Measurements from ENCODE around the gene PHYHD1. TPM values are rescaled to one million over a fixed set of nuclear protein-coding genes. Genes with fewer than 3 reads are reported as not detected.

The PHYHD1 gene
- total RNA-seq, 1 donor from 2014 or later: 46.1 TPM

DNA sequence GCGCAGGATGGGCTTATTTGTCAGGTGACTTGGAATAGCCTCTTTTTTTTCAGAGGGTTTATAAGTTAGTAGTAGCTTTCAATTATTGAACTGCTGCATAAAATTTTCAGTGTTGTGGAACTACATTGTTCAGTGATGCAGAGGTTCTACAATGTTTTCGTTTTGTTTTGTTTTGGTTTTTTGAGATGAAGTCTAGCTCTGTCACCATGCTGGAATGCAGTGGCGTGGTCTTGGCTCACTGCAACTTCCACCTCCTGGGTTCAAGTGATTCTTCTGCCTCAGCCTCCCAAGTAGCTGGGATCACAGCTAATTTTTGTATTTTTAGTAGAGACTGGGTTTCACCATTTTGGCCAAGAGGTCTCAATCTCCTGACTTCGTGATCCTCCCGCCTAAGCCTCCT lies 48.7 kb downstream of the PHYHD1 start:
- TF ChIP-seq, protein P1, sequence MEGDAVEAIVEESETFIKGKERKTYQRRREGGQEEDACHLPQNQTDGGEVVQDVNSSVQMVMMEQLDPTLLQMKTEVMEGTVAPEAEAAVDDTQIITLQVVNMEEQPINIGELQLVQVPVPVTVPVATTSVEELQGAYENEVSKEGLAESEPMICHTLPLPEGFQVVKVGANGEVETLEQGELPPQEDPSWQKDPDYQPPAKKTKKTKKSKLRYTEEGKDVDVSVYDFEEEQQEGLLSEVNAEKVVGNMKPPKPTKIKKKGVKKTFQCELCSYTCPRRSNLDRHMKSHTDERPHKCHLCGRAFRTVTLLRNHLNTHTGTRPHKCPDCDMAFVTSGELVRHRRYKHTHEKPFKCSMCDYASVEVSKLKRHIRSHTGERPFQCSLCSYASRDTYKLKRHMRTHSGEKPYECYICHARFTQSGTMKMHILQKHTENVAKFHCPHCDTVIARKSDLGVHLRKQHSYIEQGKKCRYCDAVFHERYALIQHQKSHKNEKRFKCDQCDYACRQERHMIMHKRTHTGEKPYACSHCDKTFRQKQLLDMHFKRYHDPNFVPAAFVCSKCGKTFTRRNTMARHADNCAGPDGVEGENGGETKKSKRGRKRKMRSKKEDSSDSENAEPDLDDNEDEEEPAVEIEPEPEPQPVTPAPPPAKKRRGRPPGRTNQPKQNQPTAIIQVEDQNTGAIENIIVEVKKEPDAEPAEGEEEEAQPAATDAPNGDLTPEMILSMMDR (IDR thresholded peaks at IDR 0.05): no peak
- Histone ChIP-seq H3K4me1 (no peaks in the 10 kb centered on the region), H3K27ac (no peak overlapping the region), H3K36me3 (peaks cover 41 to 71% of the 10 kb centered on the region in 2 donors), H3K4me3 (no peak overlapping the region), H3K9me3 (no peaks in the 10 kb centered on the region), H3K27me3 (no peaks in the 10 kb centered on the region)
- intact Hi-C loops (cut with DNase I): no loop called here
- DNase-seq (ENCODE audit: low spot score in 2 of 2): no peak

DNA sequence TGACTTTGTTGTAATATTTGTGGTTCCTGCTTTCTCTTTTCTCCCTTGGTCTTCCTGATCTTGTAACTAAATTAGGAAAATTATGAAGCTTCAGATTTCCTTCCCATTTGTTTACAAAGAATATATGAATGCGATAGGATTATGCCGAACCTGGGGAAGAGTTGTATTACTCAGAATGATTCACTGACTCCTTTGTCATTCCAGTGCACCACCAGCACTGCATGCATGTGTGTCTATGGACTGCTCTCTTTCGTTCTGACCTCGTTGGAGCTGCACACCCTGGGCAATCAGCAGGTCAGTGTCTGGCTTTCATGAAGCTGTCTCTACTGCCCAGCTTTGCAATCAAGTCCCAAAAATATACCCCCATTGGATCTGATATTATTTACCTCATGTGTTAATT lies 52.2 kb downstream of the PHYHD1 start:
- Histone ChIP-seq H3K9me3 (no peaks in the 10 kb centered on the region), H3K27ac (no peak overlapping the region), H3K27me3 (no peaks in the 10 kb centered on the region), H3K4me1 (no peaks in the 10 kb centered on the region), H3K36me3 (peaks cover 59 to 92% of the 10 kb centered on the region in 2 donors), H3K4me3 (no peak overlapping the region)
- intact Hi-C loops (cut with DNase I): no loop called here
- no peak for DNase-seq (ENCODE audit: low spot score in 2 of 2)
- TF ChIP-seq, protein P1 (IDR thresholded peaks at IDR 0.05): no peak

DNA sequence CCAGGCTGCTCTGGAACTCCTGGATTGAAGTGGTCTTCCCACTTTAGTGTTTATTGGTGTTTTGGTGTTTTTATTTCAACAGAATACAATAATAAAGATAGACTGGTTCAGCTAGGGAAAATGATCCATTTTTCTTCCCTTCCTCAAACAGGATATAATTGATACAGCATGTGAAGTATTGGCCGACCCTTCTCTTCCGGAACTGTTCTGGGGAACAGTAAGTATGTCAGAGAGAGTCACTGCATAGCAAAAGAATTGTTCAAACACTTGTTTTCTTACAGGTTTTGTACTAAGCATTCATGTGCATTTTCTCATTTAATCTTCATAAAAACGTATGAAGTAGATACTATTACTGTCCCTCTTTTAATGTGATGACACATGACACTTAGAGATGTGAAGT lies 58.3 kb downstream of the PHYHD1 start:
- H3K36me3 ChIP-seq: peaks cover 69 to 91% of the 10 kb centered on the region in 2 donors
- DNase-seq (ENCODE audit: low spot score in 2 of 2): no peak
- no peak overlapping the region for H3K27ac ChIP-seq
- TF ChIP-seq, protein P1 (IDR thresholded peaks at IDR 0.05): no peak
- H3K9me3 ChIP-seq: no peaks in the 10 kb centered on the region
- no peaks in the 10 kb centered on the region for H3K27me3 ChIP-seq
- no peaks in the 10 kb centered on the region for H3K4me1 ChIP-seq
- no peak overlapping the region for H3K4me3 ChIP-seq
- intact Hi-C loops (cut with DNase I): no loop called here

- Histone ChIP-seq H3K4me3 (no peak overlapping the region), H3K36me3 (peaks cover 72 to 86% of the 10 kb centered on the region in 2 donors), H3K27me3 (no peaks in the 10 kb centered on the region), H3K27ac (no peak overlapping the region), H3K9me3 (no peaks in the 10 kb centered on the region), H3K4me1 (peaks cover 0 to 7% of the 10 kb centered on the region in 2 donors)
- intact Hi-C loops (cut with DNase I): no loop called here
- TF ChIP-seq, protein P1 (IDR thresholded peaks at IDR 0.05): no peak
- no peak for DNase-seq (ENCODE audit: low spot score in 2 of 2)
Observed at GRCh38 chr9:128983536-128983935, 62.8 kb downstream of the PHYHD1 start.

DNA sequence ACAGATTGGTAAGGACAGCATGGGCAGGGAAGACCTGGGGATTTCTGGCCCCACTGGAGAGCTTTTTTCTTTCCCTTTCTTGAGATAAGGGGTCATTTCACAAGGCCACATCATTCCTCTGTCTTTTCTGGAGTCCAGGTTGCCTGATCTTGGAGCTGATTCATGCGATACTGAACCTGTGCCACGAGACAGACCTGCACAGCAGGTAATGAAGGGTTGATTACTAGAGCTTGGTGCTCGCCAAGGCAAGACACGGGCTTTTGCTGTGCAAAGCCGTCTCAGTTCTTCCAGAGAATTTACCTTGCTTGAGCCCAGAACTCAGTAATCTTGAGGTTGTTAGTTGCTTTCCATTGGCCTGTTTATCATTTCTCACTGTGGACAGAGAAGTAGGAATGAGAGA lies 65.9 kb downstream of the PHYHD1 start:
- Histone ChIP-seq H3K9me3 (no peaks in the 10 kb centered on the region), H3K36me3 (peaks cover 58 to 69% of the 10 kb centered on the region in 2 donors), H3K27ac (peak overlapping the region in 1 of 2 donors; percentile 4), H3K4me3 (no peak overlapping the region), H3K27me3 (no peaks in the 10 kb centered on the region), H3K4me1 (peaks cover 0 to 7% of the 10 kb centered on the region in 2 donors)
- TF ChIP-seq, protein P1 (IDR thresholded peaks at IDR 0.05): no peak
- no peak for DNase-seq (ENCODE audit: low spot score in 2 of 2)
- intact Hi-C loops (cut with DNase I): loop anchor here (2.0 kb wide), 1 partner anchor 20 kb away; no protein-coding TSS in a partner anchor

- Histone ChIP-seq H3K4me3 (peak overlapping the region in 1 of 2 donors; percentile 31), H3K9me3 (no peaks in the 10 kb centered on the region), H3K27me3 (no peaks in the 10 kb centered on the region), H3K36me3 (peaks cover 49 to 59% of the 10 kb centered on the region in 2 donors), H3K4me1 (peaks cover 0 to 7% of the 10 kb centered on the region in 2 donors), H3K27ac (peak overlapping the region; percentile 52 to 67)
- intact Hi-C loops (cut with DNase I): loop anchor here (2.0 kb wide), 1 partner anchor 19 kb away; no protein-coding TSS in a partner anchor
- DNase-seq (ENCODE audit: low spot score in 2 of 2): peak in 1 of 2 donors; percentile 88
- TF ChIP-seq, protein P1 (IDR thresholded peaks at IDR 0.05): no peak
Observed at GRCh38 chr9:128987805-128988204, 67.0 kb downstream of the PHYHD1 start.

All from ascending aorta (tissue), 2 donors.